ENCODE measurements around the gene SH3BP5.

DNA sequence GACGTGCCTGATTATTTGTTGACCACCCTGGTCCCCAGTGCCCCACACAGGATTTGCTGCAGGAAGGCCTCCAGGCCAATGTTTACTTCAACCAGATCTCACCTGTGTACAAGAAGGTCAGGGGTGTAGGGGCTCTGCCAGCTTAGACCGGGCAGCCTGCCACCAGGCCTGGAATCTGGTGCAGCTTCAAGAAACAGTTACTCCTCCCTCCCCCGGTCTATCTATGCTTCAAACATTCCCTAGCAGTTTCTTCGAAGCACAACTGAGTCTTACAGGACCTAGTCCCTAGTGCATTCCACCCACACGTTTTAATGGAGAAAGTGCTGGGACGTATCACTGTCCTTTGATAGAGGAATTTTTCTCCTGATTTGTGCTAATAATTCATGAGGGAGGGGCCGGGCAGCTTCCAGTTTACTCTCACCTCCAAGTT is 8.0 kb downstream of the SH3BP5 start:
- TF ChIP-seq, protein P1, sequence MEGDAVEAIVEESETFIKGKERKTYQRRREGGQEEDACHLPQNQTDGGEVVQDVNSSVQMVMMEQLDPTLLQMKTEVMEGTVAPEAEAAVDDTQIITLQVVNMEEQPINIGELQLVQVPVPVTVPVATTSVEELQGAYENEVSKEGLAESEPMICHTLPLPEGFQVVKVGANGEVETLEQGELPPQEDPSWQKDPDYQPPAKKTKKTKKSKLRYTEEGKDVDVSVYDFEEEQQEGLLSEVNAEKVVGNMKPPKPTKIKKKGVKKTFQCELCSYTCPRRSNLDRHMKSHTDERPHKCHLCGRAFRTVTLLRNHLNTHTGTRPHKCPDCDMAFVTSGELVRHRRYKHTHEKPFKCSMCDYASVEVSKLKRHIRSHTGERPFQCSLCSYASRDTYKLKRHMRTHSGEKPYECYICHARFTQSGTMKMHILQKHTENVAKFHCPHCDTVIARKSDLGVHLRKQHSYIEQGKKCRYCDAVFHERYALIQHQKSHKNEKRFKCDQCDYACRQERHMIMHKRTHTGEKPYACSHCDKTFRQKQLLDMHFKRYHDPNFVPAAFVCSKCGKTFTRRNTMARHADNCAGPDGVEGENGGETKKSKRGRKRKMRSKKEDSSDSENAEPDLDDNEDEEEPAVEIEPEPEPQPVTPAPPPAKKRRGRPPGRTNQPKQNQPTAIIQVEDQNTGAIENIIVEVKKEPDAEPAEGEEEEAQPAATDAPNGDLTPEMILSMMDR (IDR thresholded peaks at IDR 0.05; ENCODE audit: low read depth, low read length), result no peak
- TF ChIP-seq EZH2phosphoT487 (IDR thresholded peaks at IDR 0.05; ENCODE audit: low read depth), result no peak
